K562 (cell line): ENCODE results near the gene ZCWPW1. TPM values are rescaled to one million over a fixed set of nuclear protein-coding genes. Genes with fewer than 3 reads are reported as not detected.

Source experiments
- HSF4 ChIP-seq: fragments of 250-450 bp; sonication (Bioruptor Pico); IDR thresholded peaks from 2 replicates; pipeline ENCODE4 v2.1.2; 2022; ENCODE audit warnings: mild to moderate bottlenecking, moderate library complexity, borderline replicate concordance
- MXI1 ChIP-seq: IDR thresholded peaks from 2 replicates; pipeline ENCODE4 v1.6.1; 2011; ENCODE audit warnings: low read depth, mild to moderate bottlenecking, improper control_type of control experiment, low read length
- PHF20 ChIP-seq: fragments of 450-650 bp; IDR thresholded peaks from 2 replicates; pipeline ENCODE4 v1.6.1; 2018; ENCODE audit not compliant: partially characterized antibody
- PHF21A ChIP-seq: fragments of 450-650 bp; IDR thresholded peaks from 2 replicates; pipeline ENCODE4 v1.6.1; 2017; ENCODE audit warnings: low read depth, borderline replicate concordance
- SRSF7 ChIP-seq: fragments of 200-400 bp; formaldehyde crosslinking; optimal IDR thresholded peaks from 2 replicates; pipeline ENCODE3; 2017; ENCODE audit warnings: mild to moderate bottlenecking, low read depth, low read length
- ZBED1 ChIP-seq: IDR thresholded peaks from 2 replicates; pipeline ENCODE4 v1.6.1; 2014
- polyA plus RNA-seq, 8 experiments: library from polyadenylated mRNA; depleted of rRNA in 4 of 8; stranded (reverse) in 5 of 8; unstranded in 3 of 8; fragments of >200 nt; fragmentation: Nextera tagmentation in 2 of 8; fragmentation: Illumina TruSeq in 1 of 8; extraction: Ambion mirVana in 2 of 8; extraction: Trizol in 1 of 8; gene quantifications; 2 replicates each; pipeline versions ENCODE4 v1.2.1 to v1.2.3, GENCODE V29; 2011 to 2014; ENCODE audit warnings: inconsistent platforms in 1 of 8, missing spikeins in 1 of 8
- total RNA-seq, 7 experiments: library from RNA; depleted of rRNA in 6 of 7; stranded (reverse); fragments of >200 nt in 6 of 7; fragmentation: Illumina TruSeq in 2 of 7; extraction: Trizol in 2 of 7; gene quantifications; 2 replicates each; pipeline versions ENCODE4 v1.2.1 to v1.2.3, GENCODE V29; 2011 to 2021; ENCODE audit warnings: low replicate concordance in 1 of 7
- TF ChIP-seq, protein P1 (sequence below): fragments of 250-450 bp; sonication (Bioruptor Pico); IDR thresholded peaks from 2 replicates; pipeline ENCODE4 v1.8.0; 2022; ENCODE audit warnings: moderate library complexity, mild to moderate bottlenecking, inconsistent platforms
- TF ChIP-seq, protein P2 (sequence below), 2 experiments: fragments of 450-650 bp; formaldehyde crosslinking in 1 of 2; IDR thresholded peaks; 2 replicates each; pipeline versions ENCODE4 v1.4.0 to v1.6.1; 2014 to 2020; ENCODE audit warnings: mild to moderate bottlenecking in 2 of 2, borderline replicate concordance in 1 of 2, low read depth in 1 of 2
- TF ChIP-seq, protein P3 (sequence below), 2 experiments: fragments of 150-350 bp in 1 of 2; IDR thresholded peaks; 2 replicates each; pipeline ENCODE4 v1.6.1; 2012 to 2016; ENCODE audit warnings: low read depth in 2 of 2, low read length in 2 of 2, mild to moderate bottlenecking in 1 of 2, moderate library complexity in 1 of 2
- TF ChIP-seq, protein P4 (sequence below): fragments of 450-650 bp; formaldehyde crosslinking; IDR thresholded peaks from 2 replicates; pipeline ENCODE4 v1.4.0; 2020; ENCODE audit warnings: mild to moderate bottlenecking, moderate library complexity

The ZCWPW1 gene
- total and polyA plus RNA-seq, 9 of the 15 experiments (the other 6 are each of a cell fraction or from before 2014, with no cell fraction given) = 0.18 to 1.7 (median 1.2) TPM

DNA sequence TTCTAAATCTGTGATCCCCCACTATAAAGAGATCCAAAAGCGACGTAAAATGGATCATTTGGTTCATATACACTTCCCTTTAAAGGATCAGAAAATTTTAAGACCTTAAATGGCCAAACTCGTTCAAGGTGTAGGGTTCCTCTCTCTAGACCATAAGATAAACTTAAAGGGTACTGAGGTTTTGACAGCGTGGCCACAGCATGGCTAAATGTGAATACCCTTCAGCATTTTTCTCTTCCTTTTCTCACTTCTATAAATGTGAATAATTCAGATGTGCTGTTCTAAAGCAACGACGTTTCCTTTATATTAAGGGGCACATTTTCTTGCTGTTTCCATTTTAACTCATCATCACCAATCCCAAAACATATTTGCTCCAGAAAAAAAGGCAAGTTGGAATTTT, 5.2 kb downstream of the ZCWPW1 start (continued):
- TF ChIP-seq, protein P1, sequence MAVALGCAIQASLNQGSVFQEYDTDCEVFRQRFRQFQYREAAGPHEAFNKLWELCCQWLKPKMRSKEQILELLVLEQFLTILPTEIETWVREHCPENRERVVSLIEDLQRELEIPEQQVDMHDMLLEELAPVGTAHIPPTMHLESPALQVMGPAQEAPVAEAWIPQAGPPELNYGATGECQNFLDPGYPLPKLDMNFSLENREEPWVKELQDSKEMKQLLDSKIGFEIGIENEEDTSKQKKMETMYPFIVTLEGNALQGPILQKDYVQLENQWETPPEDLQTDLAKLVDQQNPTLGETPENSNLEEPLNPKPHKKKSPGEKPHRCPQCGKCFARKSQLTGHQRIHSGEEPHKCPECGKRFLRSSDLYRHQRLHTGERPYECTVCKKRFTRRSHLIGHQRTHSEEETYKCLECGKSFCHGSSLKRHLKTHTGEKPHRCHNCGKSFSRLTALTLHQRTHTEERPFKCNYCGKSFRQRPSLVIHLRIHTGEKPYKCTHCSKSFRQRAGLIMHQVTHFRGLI = no peak
- TF ChIP-seq, protein P2, sequence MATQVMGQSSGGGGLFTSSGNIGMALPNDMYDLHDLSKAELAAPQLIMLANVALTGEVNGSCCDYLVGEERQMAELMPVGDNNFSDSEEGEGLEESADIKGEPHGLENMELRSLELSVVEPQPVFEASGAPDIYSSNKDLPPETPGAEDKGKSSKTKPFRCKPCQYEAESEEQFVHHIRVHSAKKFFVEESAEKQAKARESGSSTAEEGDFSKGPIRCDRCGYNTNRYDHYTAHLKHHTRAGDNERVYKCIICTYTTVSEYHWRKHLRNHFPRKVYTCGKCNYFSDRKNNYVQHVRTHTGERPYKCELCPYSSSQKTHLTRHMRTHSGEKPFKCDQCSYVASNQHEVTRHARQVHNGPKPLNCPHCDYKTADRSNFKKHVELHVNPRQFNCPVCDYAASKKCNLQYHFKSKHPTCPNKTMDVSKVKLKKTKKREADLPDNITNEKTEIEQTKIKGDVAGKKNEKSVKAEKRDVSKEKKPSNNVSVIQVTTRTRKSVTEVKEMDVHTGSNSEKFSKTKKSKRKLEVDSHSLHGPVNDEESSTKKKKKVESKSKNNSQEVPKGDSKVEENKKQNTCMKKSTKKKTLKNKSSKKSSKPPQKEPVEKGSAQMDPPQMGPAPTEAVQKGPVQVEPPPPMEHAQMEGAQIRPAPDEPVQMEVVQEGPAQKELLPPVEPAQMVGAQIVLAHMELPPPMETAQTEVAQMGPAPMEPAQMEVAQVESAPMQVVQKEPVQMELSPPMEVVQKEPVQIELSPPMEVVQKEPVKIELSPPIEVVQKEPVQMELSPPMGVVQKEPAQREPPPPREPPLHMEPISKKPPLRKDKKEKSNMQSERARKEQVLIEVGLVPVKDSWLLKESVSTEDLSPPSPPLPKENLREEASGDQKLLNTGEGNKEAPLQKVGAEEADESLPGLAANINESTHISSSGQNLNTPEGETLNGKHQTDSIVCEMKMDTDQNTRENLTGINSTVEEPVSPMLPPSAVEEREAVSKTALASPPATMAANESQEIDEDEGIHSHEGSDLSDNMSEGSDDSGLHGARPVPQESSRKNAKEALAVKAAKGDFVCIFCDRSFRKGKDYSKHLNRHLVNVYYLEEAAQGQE (IDR thresholded peaks at IDR 0.05; ENCODE audit: borderline replicate concordance) = no peak
- TF ChIP-seq, protein P2 (CRISPR knock-in tag; IDR thresholded peaks at IDR 0.05; ENCODE audit: low read depth) = no peak
- no peak for TF ChIP-seq PHF21A
- no peak for TF ChIP-seq MXI1
- TF ChIP-seq, protein P3, sequence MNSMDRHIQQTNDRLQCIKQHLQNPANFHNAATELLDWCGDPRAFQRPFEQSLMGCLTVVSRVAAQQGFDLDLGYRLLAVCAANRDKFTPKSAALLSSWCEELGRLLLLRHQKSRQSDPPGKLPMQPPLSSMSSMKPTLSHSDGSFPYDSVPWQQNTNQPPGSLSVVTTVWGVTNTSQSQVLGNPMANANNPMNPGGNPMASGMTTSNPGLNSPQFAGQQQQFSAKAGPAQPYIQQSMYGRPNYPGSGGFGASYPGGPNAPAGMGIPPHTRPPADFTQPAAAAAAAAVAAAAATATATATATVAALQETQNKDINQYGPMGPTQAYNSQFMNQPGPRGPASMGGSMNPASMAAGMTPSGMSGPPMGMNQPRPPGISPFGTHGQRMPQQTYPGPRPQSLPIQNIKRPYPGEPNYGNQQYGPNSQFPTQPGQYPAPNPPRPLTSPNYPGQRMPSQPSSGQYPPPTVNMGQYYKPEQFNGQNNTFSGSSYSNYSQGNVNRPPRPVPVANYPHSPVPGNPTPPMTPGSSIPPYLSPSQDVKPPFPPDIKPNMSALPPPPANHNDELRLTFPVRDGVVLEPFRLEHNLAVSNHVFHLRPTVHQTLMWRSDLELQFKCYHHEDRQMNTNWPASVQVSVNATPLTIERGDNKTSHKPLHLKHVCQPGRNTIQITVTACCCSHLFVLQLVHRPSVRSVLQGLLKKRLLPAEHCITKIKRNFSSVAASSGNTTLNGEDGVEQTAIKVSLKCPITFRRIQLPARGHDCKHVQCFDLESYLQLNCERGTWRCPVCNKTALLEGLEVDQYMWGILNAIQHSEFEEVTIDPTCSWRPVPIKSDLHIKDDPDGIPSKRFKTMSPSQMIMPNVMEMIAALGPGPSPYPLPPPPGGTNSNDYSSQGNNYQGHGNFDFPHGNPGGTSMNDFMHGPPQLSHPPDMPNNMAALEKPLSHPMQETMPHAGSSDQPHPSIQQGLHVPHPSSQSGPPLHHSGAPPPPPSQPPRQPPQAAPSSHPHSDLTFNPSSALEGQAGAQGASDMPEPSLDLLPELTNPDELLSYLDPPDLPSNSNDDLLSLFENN (IDR thresholded peaks at IDR 0.05; ENCODE audit: low read depth in 2 of 2, low read length in 2 of 2) = no peak
- no peak for TF ChIP-seq ZBED1
- TF ChIP-seq HSF4 = no peak
- TF ChIP-seq SRSF7 = no peak
- TF ChIP-seq PHF20 = no peak
- TF ChIP-seq, protein P4, sequence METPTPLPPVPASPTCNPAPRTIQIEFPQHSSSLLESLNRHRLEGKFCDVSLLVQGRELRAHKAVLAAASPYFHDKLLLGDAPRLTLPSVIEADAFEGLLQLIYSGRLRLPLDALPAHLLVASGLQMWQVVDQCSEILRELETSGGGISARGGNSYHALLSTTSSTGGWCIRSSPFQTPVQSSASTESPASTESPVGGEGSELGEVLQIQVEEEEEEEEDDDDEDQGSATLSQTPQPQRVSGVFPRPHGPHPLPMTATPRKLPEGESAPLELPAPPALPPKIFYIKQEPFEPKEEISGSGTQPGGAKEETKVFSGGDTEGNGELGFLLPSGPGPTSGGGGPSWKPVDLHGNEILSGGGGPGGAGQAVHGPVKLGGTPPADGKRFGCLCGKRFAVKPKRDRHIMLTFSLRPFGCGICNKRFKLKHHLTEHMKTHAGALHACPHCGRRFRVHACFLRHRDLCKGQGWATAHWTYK (CRISPR knock-in tag) = no peak
